ENCODE results near the gene ENC1.
A peak's percentile ranks its signal among the peaks of the same experiment; 100 is the strongest.

Gene ENC1

GRCh38 chr5:74608736-74609601, 31.6 kb downstream of the ENC1 start:
- DNase-seq (ENCODE audit: low read depth) = no peak

GRCh38 chr5:74605759-74606158, 34.8 kb downstream of the ENC1 start:
- no peak for DNase-seq (ENCODE audit: low read depth)

GRCh38 chr5:74603376-74603775, 37.2 kb downstream of the ENC1 start:
- no peak for DNase-seq (ENCODE audit: low read depth)

- no peak for DNase-seq (ENCODE audit: low read depth)
Measured at GRCh38 chr5:74599148-74599547, 41.4 kb downstream of the ENC1 start.

- DNase-seq (ENCODE audit: low read depth) = no peak
Measured at GRCh38 chr5:74598731-74599130, 41.8 kb downstream of the ENC1 start.

GRCh38 chr5:74596927-74597326, 43.6 kb downstream of the ENC1 start:
- no peak for DNase-seq (ENCODE audit: low read depth)

- no peak for DNase-seq (ENCODE audit: low read depth)
Measured at GRCh38 chr5:74595143-74595925, 45.2 kb downstream of the ENC1 start.

- no peak for DNase-seq (ENCODE audit: low read depth)
Measured at GRCh38 chr5:74594137-74595040, 46.1 kb downstream of the ENC1 start.

- no peak for DNase-seq (ENCODE audit: low read depth)
Measured at GRCh38 chr5:74589204-74590056, 51.1 kb downstream of the ENC1 start.

- DNase-seq (ENCODE audit: low read depth) = no peak
Measured at GRCh38 chr5:74588415-74588814, 52.1 kb downstream of the ENC1 start.

GRCh38 chr5:74587890-74588289, 52.6 kb downstream of the ENC1 start:
- DNase-seq (ENCODE audit: low read depth) = no peak

- no peak for DNase-seq (ENCODE audit: low read depth)
Measured at GRCh38 chr5:74587300-74587699, 53.2 kb downstream of the ENC1 start.

GRCh38 chr5:74586856-74587255, 53.7 kb downstream of the ENC1 start:
- no peak for DNase-seq (ENCODE audit: low read depth)

- no peak for DNase-seq (ENCODE audit: low read depth)
Measured at GRCh38 chr5:74582853-74583252, 57.7 kb downstream of the ENC1 start.

- DNase-seq (ENCODE audit: low read depth) = no peak
Measured at GRCh38 chr5:74581988-74582365, 58.6 kb downstream of the ENC1 start.

GRCh38 chr5:74580729-74581109, 59.8 kb downstream of the ENC1 start:
- DNase-seq (ENCODE audit: low read depth) = no peak

- DNase-seq (ENCODE audit: low read depth) = peak; percentile 27
Measured at GRCh38 chr5:74579215-74579614, 61.3 kb downstream of the ENC1 start.

- no peak for DNase-seq (ENCODE audit: low read depth)
Measured at GRCh38 chr5:74578356-74579044, 62.0 kb downstream of the ENC1 start.

Data from stimulated activated CD8-positive, alpha-beta memory T cell treated with anti-CD3 and anti-CD28 coated beads, Interleukin-12 subunit alpha, Interleukin-12 subunit beta, amount 100 ng/mL, for 1 hour (primary cell).